Cardiac fibroblast (primary cell): ENCODE results near the gene MARCHF10.

ENCODE experiments used
- DNase-seq, 2 donors: peaks; one replicate each; pipeline versions ENCODE4 v3.0.0 to v3.0.0-alpha.2; 2010; ENCODE audit warnings: low read depth in 2 of 2
- H3K4me3 ChIP-seq, 2 donors: replicated peaks in 1 of 2; 1 replicate in 1 of 2; 2 replicates in 1 of 2; pipeline ENCODE4 v1.5.1; 2011; ENCODE audit warnings: low read depth in 2 of 2, low read length in 2 of 2, mild to moderate bottlenecking in 2 of 2, moderate library complexity in 1 of 2
- TF ChIP-seq, protein P1 (sequence below): IDR thresholded peaks from one replicate; pipeline ENCODE4 v1.5.1; 2011; ENCODE audit warnings: low read depth, mild to moderate bottlenecking, low read length, inconsistent platforms

The MARCHF10 gene

GRCh38 chr17:62796291-62796690, 11.8 kb downstream of the MARCHF10 start:
- TF ChIP-seq, protein P1, sequence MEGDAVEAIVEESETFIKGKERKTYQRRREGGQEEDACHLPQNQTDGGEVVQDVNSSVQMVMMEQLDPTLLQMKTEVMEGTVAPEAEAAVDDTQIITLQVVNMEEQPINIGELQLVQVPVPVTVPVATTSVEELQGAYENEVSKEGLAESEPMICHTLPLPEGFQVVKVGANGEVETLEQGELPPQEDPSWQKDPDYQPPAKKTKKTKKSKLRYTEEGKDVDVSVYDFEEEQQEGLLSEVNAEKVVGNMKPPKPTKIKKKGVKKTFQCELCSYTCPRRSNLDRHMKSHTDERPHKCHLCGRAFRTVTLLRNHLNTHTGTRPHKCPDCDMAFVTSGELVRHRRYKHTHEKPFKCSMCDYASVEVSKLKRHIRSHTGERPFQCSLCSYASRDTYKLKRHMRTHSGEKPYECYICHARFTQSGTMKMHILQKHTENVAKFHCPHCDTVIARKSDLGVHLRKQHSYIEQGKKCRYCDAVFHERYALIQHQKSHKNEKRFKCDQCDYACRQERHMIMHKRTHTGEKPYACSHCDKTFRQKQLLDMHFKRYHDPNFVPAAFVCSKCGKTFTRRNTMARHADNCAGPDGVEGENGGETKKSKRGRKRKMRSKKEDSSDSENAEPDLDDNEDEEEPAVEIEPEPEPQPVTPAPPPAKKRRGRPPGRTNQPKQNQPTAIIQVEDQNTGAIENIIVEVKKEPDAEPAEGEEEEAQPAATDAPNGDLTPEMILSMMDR, result no peak
- DNase-seq, result no peak
- H3K4me3 ChIP-seq, result no peak overlapping the region

DNA sequence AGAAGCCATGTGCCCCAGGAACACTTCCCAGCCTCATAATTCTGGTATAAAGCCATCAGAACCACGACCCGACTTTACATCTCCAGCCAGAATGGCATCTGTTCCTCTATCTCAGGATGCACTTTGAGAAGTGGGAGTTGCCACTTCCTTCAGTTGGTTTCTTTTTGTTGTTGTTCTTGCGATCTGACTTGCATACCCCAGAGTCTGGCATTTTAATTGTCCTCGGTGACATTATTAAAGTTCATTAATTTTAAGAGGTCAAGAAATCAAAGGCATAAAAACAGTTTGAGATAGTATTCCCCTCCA, 13.5 kb downstream of the MARCHF10 start:
- H3K4me3 ChIP-seq, result no peak overlapping the region
- TF ChIP-seq, protein P1, result no peak
- no peak for DNase-seq

DNA sequence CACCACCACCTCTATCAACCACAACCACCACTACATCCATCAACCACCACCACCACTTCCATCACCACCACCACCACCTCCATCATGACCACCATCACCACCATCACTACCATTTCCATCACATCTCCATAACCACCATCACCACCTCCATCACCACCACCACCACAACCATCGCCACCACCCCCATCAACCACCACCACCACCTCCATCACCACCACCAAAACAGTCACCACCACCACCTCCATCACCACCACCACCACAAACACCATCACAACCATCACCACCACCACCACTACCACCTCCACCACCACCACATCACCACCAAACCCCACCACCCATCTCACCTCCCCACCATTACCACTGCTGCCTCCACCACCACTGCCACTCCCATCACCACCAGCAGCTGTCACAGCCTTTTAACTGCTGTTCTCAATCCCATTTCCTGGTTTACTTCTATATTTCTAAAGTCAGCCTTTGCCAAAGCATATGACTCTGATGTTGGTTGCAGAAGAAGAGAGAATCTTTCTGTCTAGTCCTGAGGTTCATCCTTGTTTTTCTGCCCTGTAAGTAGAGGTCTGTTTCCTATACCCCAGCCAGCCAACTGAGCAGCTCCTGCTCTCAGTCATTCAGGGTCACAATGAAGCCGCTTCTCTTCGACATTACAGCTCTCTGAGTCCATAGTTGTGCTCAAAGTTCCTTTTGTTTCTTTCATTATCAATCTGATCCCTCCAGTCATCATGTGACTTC, 14.0 kb downstream of the MARCHF10 start:
- TF ChIP-seq, protein P1, result no peak
- H3K4me3 ChIP-seq, result no peak overlapping the region
- DNase-seq, result no peak

DNA sequence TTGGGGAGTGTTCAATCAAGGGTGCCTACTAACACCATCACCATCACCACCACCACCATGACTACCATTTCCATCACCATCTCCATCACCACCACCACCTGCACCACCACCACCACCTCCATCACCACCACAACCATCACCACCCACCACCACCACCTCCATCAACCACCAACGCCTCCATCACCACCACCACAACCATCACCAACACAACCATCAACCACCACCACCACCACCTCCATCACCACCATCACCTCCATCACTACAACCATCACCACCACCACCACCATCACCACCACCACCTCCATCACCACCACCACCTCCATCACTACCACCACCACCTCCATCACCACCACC, 15.7 kb downstream of the MARCHF10 start:
- DNase-seq, result no peak
- no peak overlapping the region for H3K4me3 ChIP-seq
- TF ChIP-seq, protein P1, result no peak

DNA sequence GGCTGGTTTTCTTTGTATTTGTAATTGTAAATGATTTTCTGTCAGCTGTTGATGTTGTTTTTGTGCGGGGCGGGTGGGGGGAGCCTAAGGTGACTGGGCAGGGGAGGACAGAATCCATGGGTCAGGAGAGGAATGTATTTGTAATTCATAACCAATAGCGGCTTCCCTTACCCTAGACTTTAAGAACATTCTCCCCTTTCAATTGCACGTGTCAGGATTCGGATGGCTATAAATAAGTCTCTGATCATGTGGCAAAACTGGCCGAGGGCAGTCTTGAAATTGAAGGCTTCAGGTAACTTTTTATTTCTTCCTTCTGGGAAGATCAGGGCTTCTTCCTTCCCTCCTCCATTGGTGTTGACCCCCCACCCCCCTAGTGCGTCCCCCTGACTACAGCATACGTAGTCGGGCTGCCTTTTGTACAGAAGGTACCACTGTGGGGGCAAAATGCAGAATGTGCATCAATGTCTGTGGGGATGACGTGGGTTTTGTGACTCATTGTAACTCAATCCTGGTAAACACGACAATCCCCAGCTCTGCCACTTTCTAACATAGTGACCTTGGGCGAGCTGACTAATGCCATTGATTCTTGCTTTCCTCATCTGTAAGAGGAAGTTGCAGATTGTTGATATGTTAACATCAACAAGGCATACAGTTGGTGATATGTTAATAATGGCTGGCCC, 16.2 kb downstream of the MARCHF10 start:
- DNase-seq, result peak; percentile 77 to 98
- no peak overlapping the region for H3K4me3 ChIP-seq
- TF ChIP-seq, protein P1, result no peak

DNA sequence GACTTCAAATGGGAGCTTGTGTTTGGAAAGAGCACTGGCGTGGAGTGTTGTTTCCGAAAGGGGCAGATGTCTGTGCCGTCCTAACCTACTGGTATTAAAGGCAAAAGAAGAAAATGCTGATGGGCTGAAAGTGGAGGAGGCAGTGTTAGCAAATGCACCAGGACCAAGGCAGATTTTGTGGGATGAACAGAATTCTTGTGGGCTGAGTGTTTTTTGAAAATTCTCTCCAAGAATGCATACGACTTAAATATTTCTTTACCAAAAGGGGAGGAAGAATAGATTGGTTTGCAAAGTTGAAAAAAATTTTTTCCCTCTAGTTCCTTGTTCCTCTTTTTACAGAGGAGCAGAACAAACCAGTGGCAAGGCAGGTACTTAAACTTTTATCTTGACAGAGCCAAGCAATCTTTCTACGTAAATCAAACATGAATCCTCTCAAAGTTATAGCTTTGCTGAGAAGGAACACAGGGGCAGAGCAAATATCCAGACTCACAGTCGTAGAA, 16.8 kb downstream of the MARCHF10 start:
- no peak overlapping the region for H3K4me3 ChIP-seq
- TF ChIP-seq, protein P1, result no peak
- DNase-seq, result peak; percentile 74 to 91

DNA sequence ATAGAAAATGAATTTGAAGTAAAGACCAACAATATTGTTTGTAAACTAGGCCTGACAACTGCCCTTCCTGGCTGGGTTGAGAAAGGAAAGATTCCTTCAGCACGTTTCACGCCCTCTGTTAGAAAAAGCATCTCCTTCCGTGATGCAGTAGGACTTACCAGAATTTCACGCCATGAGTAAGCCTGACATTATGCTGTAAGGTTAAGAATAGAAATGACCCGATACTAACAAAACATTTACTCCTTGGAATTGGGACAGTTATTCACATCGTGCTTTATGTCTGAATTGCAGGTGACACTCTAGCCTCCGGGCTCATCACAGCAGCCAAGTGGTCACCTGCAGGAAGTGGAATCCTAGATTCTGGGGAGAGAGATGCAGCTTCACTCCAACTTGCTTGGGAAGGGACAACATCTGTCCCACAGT, 17.5 kb downstream of the MARCHF10 start:
- H3K4me3 ChIP-seq, result no peak overlapping the region
- peak; percentile 45 to 91 for DNase-seq
- TF ChIP-seq, protein P1, result no peak
